Fibroblast of peridontal ligament (primary cell): Measurements from ENCODE around the gene PHACTR4.
"Not testable (repeated sequence)": the region's sequence is repeated elsewhere in the genome, so short reads cannot be mapped to it uniquely, and the experiment has no call there.

Experiments used
- DNase-seq: peaks from one replicate; pipeline ENCODE4 v3.0.0-alpha.2; 2010; ENCODE audit errors: extremely low read depth

Gene PHACTR4

GRCh38 chr1:28369371-28370238 is at the start of gene PHACTR4:
Gene PHACTR4 (plus strand): TSS chr1:28369740. CDS start chr1:28407448, 37,708 bp downstream.
- peak; percentile 84 for DNase-seq

GRCh38 chr1:28322194-28322593 is 47.3 kb upstream of the PHACTR4 start:
- DNase-seq: no peak

- DNase-seq: no peak
Measured at GRCh38 chr1:28323720-28324119, 45.8 kb upstream of the PHACTR4 start.

GRCh38 chr1:28326515-28326914 is 43.0 kb upstream of the PHACTR4 start:
- DNase-seq: no peak

- no peak for DNase-seq
Measured at GRCh38 chr1:28326984-28327383, 42.6 kb upstream of the PHACTR4 start.

GRCh38 chr1:28327431-28327830 is 42.1 kb upstream of the PHACTR4 start:
- DNase-seq: not testable (repeated sequence)

GRCh38 chr1:28328228-28328648 is 41.3 kb upstream of the PHACTR4 start:
- no peak for DNase-seq

- DNase-seq: peak; percentile 33
Measured at GRCh38 chr1:28329395-28330153, 40.0 kb upstream of the PHACTR4 start.

- no peak for DNase-seq
Measured at GRCh38 chr1:28338897-28339296, 30.6 kb upstream of the PHACTR4 start.

GRCh38 chr1:28339551-28339950 is 30.0 kb upstream of the PHACTR4 start:
- no peak for DNase-seq

- no peak for DNase-seq
Measured at GRCh38 chr1:28340221-28340974, 29.1 kb upstream of the PHACTR4 start.

GRCh38 chr1:28341591-28341990 is 27.9 kb upstream of the PHACTR4 start:
- no peak for DNase-seq

GRCh38 chr1:28343405-28343804 is 26.1 kb upstream of the PHACTR4 start:
- no peak for DNase-seq

GRCh38 chr1:28353248-28353810 is 16.2 kb upstream of the PHACTR4 start:
- DNase-seq: not testable (repeated sequence)

- peak; percentile 27 for DNase-seq
Measured at GRCh38 chr1:28354121-28354520, 15.4 kb upstream of the PHACTR4 start.

GRCh38 chr1:28358716-28359115 is 10.8 kb upstream of the PHACTR4 start:
- DNase-seq: no peak

GRCh38 chr1:28359592-28360239 is 9.8 kb upstream of the PHACTR4 start:
- DNase-seq: peak; percentile 77

- no peak for DNase-seq
Measured at GRCh38 chr1:28364888-28365287, 4.7 kb upstream of the PHACTR4 start.

- DNase-seq: no peak
Measured at GRCh38 chr1:28365864-28366263, 3.7 kb upstream of the PHACTR4 start.

- not testable (repeated sequence) for DNase-seq
Measured at GRCh38 chr1:28368608-28369007, 932 bp upstream of the PHACTR4 start.
